LNCaP clone FGC (cell line): ENCODE measurements around the gene SMARCC1.
A peak's percentile ranks its signal among the peaks of the same experiment; 100 is the strongest.

Source experiments
- DNase-seq: peaks from one replicate; pipeline ENCODE4 v3.0.0-alpha.2; 2011; ENCODE audit warnings: low read depth
- H3K4me3 ChIP-seq: 2 replicates; pipeline ENCODE4 v1.5.1; 2011; ENCODE audit warnings: mild to moderate bottlenecking, low read depth, low read length, control low read depth
- CTCF ChIP-seq: IDR thresholded peaks from 2 replicates; pipeline ENCODE4 v1.5.1; 2012; ENCODE audit warnings: mild to moderate bottlenecking; ENCODE audit not compliant: control insufficient read depth, insufficient read depth; ENCODE audit errors: extremely low read depth

SMARCC1 gene

GRCh38 chr3:47617086-47618010 lies 164.3 kb downstream of the SMARCC1 start:
- H3K4me3 ChIP-seq = 0 out of 2 replicates have a peak overlapping the region, but pooled peaks have one; percentile 7
- TF ChIP-seq CTCF = no peak
- DNase-seq = peak; percentile 68

- no peak overlapping the region for H3K4me3 ChIP-seq
- no peak for DNase-seq
- TF ChIP-seq CTCF = no peak
Measured at GRCh38 chr3:47614788-47615187, 166.9 kb downstream of the SMARCC1 start.

- TF ChIP-seq CTCF = no peak
- DNase-seq = no peak
- H3K4me3 ChIP-seq = no peak overlapping the region
Measured at GRCh38 chr3:47613722-47614121, 168.0 kb downstream of the SMARCC1 start.

GRCh38 chr3:47612879-47613278 lies 168.8 kb downstream of the SMARCC1 start:
- no peak for DNase-seq
- H3K4me3 ChIP-seq = no peak overlapping the region
- TF ChIP-seq CTCF = no peak

GRCh38 chr3:47612178-47612577 lies 169.5 kb downstream of the SMARCC1 start:
- peak; percentile 51 for DNase-seq
- no peak overlapping the region for H3K4me3 ChIP-seq
- TF ChIP-seq CTCF = no peak

GRCh38 chr3:47611576-47611975 lies 170.1 kb downstream of the SMARCC1 start:
- H3K4me3 ChIP-seq = no peak overlapping the region
- TF ChIP-seq CTCF = no peak
- no peak for DNase-seq
